Stimulated activated memory B cell treated with anti-CD40 and anti-IgM and Interleukin-4, amounts not matched to agents 10 μg/mL and 1 μg/mL and 100 μg/mL, for 72 hours (primary cell): ENCODE data around the gene RALA.

Experiments used
- ATAC-seq: fragments of 150-1000 bp; cut with Tn5 transposase; 2 replicates; pipeline ENCODE4 v1.10.0; 2021
- H3K27ac Mint-ChIP-seq: one replicate; pipeline ENCODE4 v1.8.0; 2022; ENCODE audit warnings: mild to moderate bottlenecking, mixed read lengths
- H3K27me3 Mint-ChIP-seq: one replicate; pipeline ENCODE4 v1.8.0; 2022; ENCODE audit warnings: mixed read lengths
- H3K36me3 Mint-ChIP-seq: one replicate; pipeline ENCODE4 v1.8.0; 2022; ENCODE audit warnings: mixed read lengths
- H3K4me1 Mint-ChIP-seq: one replicate; pipeline ENCODE4 v1.8.0; 2022; ENCODE audit warnings: mixed read lengths
- H3K4me3 Mint-ChIP-seq: one replicate; pipeline ENCODE4 v1.8.0; 2022; ENCODE audit warnings: mild to moderate bottlenecking, moderate library complexity, mixed read lengths
- H3K9me3 Mint-ChIP-seq: one replicate; pipeline ENCODE4 v1.8.0; 2022; ENCODE audit warnings: mixed read lengths

The RALA gene

GRCh38 chr7:39623732-39624441 is 515 bp downstream of the RALA start:
- Mint-ChIP-seq H3K27me3 (no peaks in the 10 kb centered on the region), H3K36me3 (peaks cover 8% of the 10 kb centered on the region), H3K4me1 (peaks cover 64% of the 10 kb centered on the region), H3K27ac (peak overlapping the region; percentile 82), H3K9me3 (no peaks in the 10 kb centered on the region), H3K4me3 (peak overlapping the region; percentile 96)
- ATAC-seq: peak; percentile 76

- peaks cover 8% of the 10 kb centered on the region for H3K36me3 Mint-ChIP-seq
- peak overlapping the region; percentile 96 for H3K4me3 Mint-ChIP-seq
- no peaks in the 10 kb centered on the region for H3K9me3 Mint-ChIP-seq
- no peak for ATAC-seq
- peak overlapping the region; percentile 82 for H3K27ac Mint-ChIP-seq
- H3K4me1 Mint-ChIP-seq: peaks cover 64% of the 10 kb centered on the region
- no peaks in the 10 kb centered on the region for H3K27me3 Mint-ChIP-seq
Measured at GRCh38 chr7:39624442-39624807, 1.1 kb downstream of the RALA start.

- Mint-ChIP-seq H3K36me3 (peaks cover 11% of the 10 kb centered on the region), H3K4me1 (peaks cover 64% of the 10 kb centered on the region), H3K9me3 (no peaks in the 10 kb centered on the region), H3K27me3 (no peaks in the 10 kb centered on the region), H3K27ac (peak overlapping the region; percentile 82), H3K4me3 (peak overlapping the region; percentile 96)
- ATAC-seq: no peak
Measured at GRCh38 chr7:39624935-39625694, 1.7 kb downstream of the RALA start.

- H3K9me3 Mint-ChIP-seq: no peaks in the 10 kb centered on the region
- no peak overlapping the region for H3K27ac Mint-ChIP-seq
- no peaks in the 10 kb centered on the region for H3K27me3 Mint-ChIP-seq
- no peak for ATAC-seq
- peaks cover 62% of the 10 kb centered on the region for H3K4me1 Mint-ChIP-seq
- no peak overlapping the region for H3K4me3 Mint-ChIP-seq
- H3K36me3 Mint-ChIP-seq: peaks cover 63% of the 10 kb centered on the region
Measured at GRCh38 chr7:39631736-39632308, 8.4 kb downstream of the RALA start.

GRCh38 chr7:39633563-39634477 is 10.4 kb downstream of the RALA start:
- peak overlapping the region; percentile 18 for H3K27ac Mint-ChIP-seq
- H3K27me3 Mint-ChIP-seq: no peaks in the 10 kb centered on the region
- no peaks in the 10 kb centered on the region for H3K9me3 Mint-ChIP-seq
- H3K4me1 Mint-ChIP-seq: peaks cover 56% of the 10 kb centered on the region
- peaks cover 66% of the 10 kb centered on the region for H3K36me3 Mint-ChIP-seq
- no peak overlapping the region for H3K4me3 Mint-ChIP-seq
- ATAC-seq: no peak

- Mint-ChIP-seq H3K4me1 (peaks cover 60% of the 10 kb centered on the region), H3K27ac (no peak overlapping the region), H3K9me3 (no peaks in the 10 kb centered on the region), H3K36me3 (peaks cover 72% of the 10 kb centered on the region), H3K4me3 (no peak overlapping the region), H3K27me3 (no peaks in the 10 kb centered on the region)
- ATAC-seq: no peak
Measured at GRCh38 chr7:39634478-39634805, 11.1 kb downstream of the RALA start.

- ATAC-seq: no peak
- Mint-ChIP-seq H3K36me3 (peaks cover 54% of the 10 kb centered on the region), H3K9me3 (no peaks in the 10 kb centered on the region), H3K27me3 (no peaks in the 10 kb centered on the region), H3K4me1 (peaks cover 66% of the 10 kb centered on the region), H3K27ac (no peak overlapping the region), H3K4me3 (no peak overlapping the region)
Measured at GRCh38 chr7:39637400-39637799, 14.0 kb downstream of the RALA start.

GRCh38 chr7:39637963-39638485 is 14.7 kb downstream of the RALA start:
- Mint-ChIP-seq H3K27me3 (no peaks in the 10 kb centered on the region), H3K4me3 (no peak overlapping the region), H3K36me3 (peaks cover 50% of the 10 kb centered on the region), H3K27ac (no peak overlapping the region), H3K4me1 (peaks cover 68% of the 10 kb centered on the region), H3K9me3 (no peaks in the 10 kb centered on the region)
- no peak for ATAC-seq

- Mint-ChIP-seq H3K4me3 (no peak overlapping the region), H3K27ac (no peak overlapping the region), H3K27me3 (no peaks in the 10 kb centered on the region), H3K9me3 (no peaks in the 10 kb centered on the region), H3K36me3 (peaks cover 27% of the 10 kb centered on the region), H3K4me1 (peaks cover 53% of the 10 kb centered on the region)
- no peak for ATAC-seq
Measured at GRCh38 chr7:39642896-39643295, 19.5 kb downstream of the RALA start.

- H3K27ac Mint-ChIP-seq: no peak overlapping the region
- H3K27me3 Mint-ChIP-seq: no peaks in the 10 kb centered on the region
- H3K36me3 Mint-ChIP-seq: peaks cover 26% of the 10 kb centered on the region
- no peak overlapping the region for H3K4me3 Mint-ChIP-seq
- H3K4me1 Mint-ChIP-seq: peaks cover 51% of the 10 kb centered on the region
- ATAC-seq: no peak
- H3K9me3 Mint-ChIP-seq: no peaks in the 10 kb centered on the region
Measured at GRCh38 chr7:39644170-39644569, 20.8 kb downstream of the RALA start.

- Mint-ChIP-seq H3K4me1 (peaks cover 54% of the 10 kb centered on the region), H3K36me3 (peaks cover 31% of the 10 kb centered on the region), H3K4me3 (no peak overlapping the region), H3K27me3 (no peaks in the 10 kb centered on the region), H3K27ac (no peak overlapping the region), H3K9me3 (no peaks in the 10 kb centered on the region)
- no peak for ATAC-seq
Measured at GRCh38 chr7:39645482-39646407, 22.4 kb downstream of the RALA start.

GRCh38 chr7:39647816-39648215 is 24.4 kb downstream of the RALA start:
- Mint-ChIP-seq H3K36me3 (peaks cover 31% of the 10 kb centered on the region), H3K4me1 (peaks cover 43% of the 10 kb centered on the region), H3K9me3 (no peaks in the 10 kb centered on the region), H3K27me3 (no peaks in the 10 kb centered on the region), H3K27ac (no peak overlapping the region), H3K4me3 (no peak overlapping the region)
- no peak for ATAC-seq

- Mint-ChIP-seq H3K27me3 (no peaks in the 10 kb centered on the region), H3K4me3 (no peak overlapping the region), H3K36me3 (peaks cover 49% of the 10 kb centered on the region), H3K27ac (no peak overlapping the region), H3K4me1 (peaks cover 33% of the 10 kb centered on the region), H3K9me3 (peaks cover 3% of the 10 kb centered on the region)
- no peak for ATAC-seq
Measured at GRCh38 chr7:39650676-39651075, 27.3 kb downstream of the RALA start.

- H3K27ac Mint-ChIP-seq: no peak overlapping the region
- no peak overlapping the region for H3K4me3 Mint-ChIP-seq
- ATAC-seq: no peak
- peaks cover 32% of the 10 kb centered on the region for H3K4me1 Mint-ChIP-seq
- no peaks in the 10 kb centered on the region for H3K27me3 Mint-ChIP-seq
- H3K36me3 Mint-ChIP-seq: peaks cover 47% of the 10 kb centered on the region
- H3K9me3 Mint-ChIP-seq: peaks cover 3% of the 10 kb centered on the region
Measured at GRCh38 chr7:39651265-39651664, 27.9 kb downstream of the RALA start.
